Stomach (tissue), 9 donors: ENCODE measurements around the gene PRELID3B. TPM values are rescaled to one million over a fixed set of nuclear protein-coding genes. Genes with fewer than 3 reads are reported as not detected.
A peak's percentile ranks its signal among the peaks of the same experiment; 100 is the strongest.

Source experiments
- DNase-seq, 2 donors: peaks; one replicate each; pipeline versions ENCODE4 v3.0.0 to v3.0.0-alpha.2; 2013 to 2019
- H3K27ac ChIP-seq, 5 donors: fragments of 200-600 bp in 4 of 5; sonication (generic) in 4 of 5; one replicate each; pipeline ENCODE4 v1.5.1; 2013 to 2019; ENCODE audit warnings: mild to moderate bottlenecking in 1 of 5, moderate library complexity in 1 of 5
- H3K27me3 ChIP-seq, 3 donors: fragments of 200-600 bp; sonication (generic); one replicate each; pipeline ENCODE4 v1.5.1; 2017 to 2019; ENCODE audit warnings: mixed run types in 1 of 3
- H3K36me3 ChIP-seq, 4 donors: fragments of 200-600 bp; sonication (generic); 1 replicate in 3 of 4; 2 replicates in 1 of 4; pipeline ENCODE4 v1.5.1; 2016 to 2019
- H3K4me1 ChIP-seq, 4 donors: fragments of 200-600 bp; sonication (generic); one replicate each; pipeline ENCODE4 v1.5.1; 2016 to 2019
- H3K4me3 ChIP-seq, 4 donors: fragments of 200-600 bp; sonication (generic) in 3 of 4; one replicate each; pipeline ENCODE4 v1.5.1; 2016 to 2019; ENCODE audit warnings: mild to moderate bottlenecking in 1 of 4
- H3K9me3 ChIP-seq, 4 donors: fragments of 200-600 bp; sonication (generic); one replicate each; pipeline ENCODE4 v1.5.1; 2016 to 2019
- CTCF ChIP-seq, 7 experiments: fragments of 450-650 bp in 4 of 7; fragments of 200-600 bp in 3 of 7; sonication (generic) in 3 of 7; IDR thresholded peaks; one replicate each; pipeline ENCODE4 v1.5.1; 2016 to 2019; ENCODE audit warnings: antibody characterized with exemption in 7 of 7, control low read depth in 2 of 7, mild to moderate bottlenecking in 1 of 7
- EP300 ChIP-seq: sonication (generic); formaldehyde crosslinking; IDR thresholded peaks from one replicate; pipeline ENCODE4 v1.6.1; 2017; ENCODE audit warnings: antibody characterized with exemption
- POLR2A ChIP-seq, 4 donors: fragments of 450-650 bp; IDR thresholded peaks; one replicate each; pipeline ENCODE4 v1.6.1; 2016; ENCODE audit warnings: antibody characterized with exemption in 4 of 4, control low read depth in 2 of 4, mild to moderate bottlenecking in 1 of 4, moderate library complexity in 1 of 4
- POLR2AphosphoS5 ChIP-seq, 3 donors: sonication (generic); formaldehyde crosslinking; IDR thresholded peaks; one replicate each; pipeline ENCODE4 v1.6.1; 2016; ENCODE audit warnings: antibody characterized with exemption in 3 of 3
- WGBS, 5 donors: extraction: QIAGEN DNeasy Blood & Tissue Kit in 3 of 5; methylation state at CpG; one replicate each; pipeline versions ENCODE4 v1.1.5 to v1.1.7; 2013 to 2018; 5-methylcytosine and 5-hydroxymethylcytosine counted together
- intact Hi-C: fragments of 100-400 bp; cut with DNase I; formaldehyde crosslinking; loops from one replicate; pipeline ENCODE4 v1.15.1; 2023; ENCODE audit warnings: low total_unique reads
- polyA plus RNA-seq, 3 donors: library from polyadenylated mRNA; stranded (reverse); fragments of 200-250 nt; gene quantifications; one replicate each; pipeline ENCODE4 v1.2.3, GENCODE V29; 2013
- total RNA-seq, 5 donors: library from RNA; depleted of rRNA; stranded (reverse); fragments of >200 nt; gene quantifications; one replicate each; pipeline versions ENCODE4 v1.1.0 to v1.2.3, GENCODE V29; 2014 to 2016
- donor health status: healthy with polysubstance abuse.
- donor health status: Bipolar disorder and iron deficiency.
- donor health status: healthy.

PRELID3B gene
- total and polyA plus RNA-seq, 8 donors: 20.0 to 322 (median 56.1) TPM

- Histone ChIP-seq H3K27ac (peak overlapping the region in 1 of 5 donors; percentile 48), H3K4me3 (no peak overlapping the region), H3K27me3 (peaks cover 0 to 8% (median 0%) of the 10 kb centered on the region in 3 donors), H3K36me3 (no peaks in the 10 kb centered on the region), H3K4me1 (peaks cover 0 to 14% (median 5%) of the 10 kb centered on the region in 4 donors), H3K9me3 (no peaks in the 10 kb centered on the region)
- WGBS, 5 donors: 30 to 42% (median 37%) methylated on average over 4 of the region's 4 CpGs
- no peak for TF ChIP-seq CTCF (IDR thresholded peaks at IDR 0.05)
- no peak for TF ChIP-seq POLR2AphosphoS5 (IDR thresholded peaks at IDR 0.05)
- no peak for TF ChIP-seq EP300
- no peak for TF ChIP-seq POLR2A (IDR thresholded peaks at IDR 0.05)
- no peak for DNase-seq
- intact Hi-C loops: no loop called here
These were observed 21.7 kb upstream of the PRELID3B start for GRCh38 chr20:59064214-59064722.

- peak overlapping the region in 1 of 5 donors; percentile 48 for H3K27ac ChIP-seq
- WGBS, 5 donors: 30 to 50% (median 37%) methylated on average over 22 of the region's 22 CpGs
- no peak overlapping the region for H3K4me3 ChIP-seq
- no peaks in the 10 kb centered on the region for H3K9me3 ChIP-seq
- intact Hi-C loops: no loop called here
- DNase-seq: peak in 1 of 2 donors; percentile 68
- peaks cover 0 to 14% (median 5%) of the 10 kb centered on the region in 4 donors for H3K4me1 ChIP-seq
- no peaks in the 10 kb centered on the region for H3K36me3 ChIP-seq
- peaks cover 0 to 8% (median 0%) of the 10 kb centered on the region in 3 donors for H3K27me3 ChIP-seq
- TF ChIP-seq POLR2A (IDR thresholded peaks at IDR 0.05) (no peak), POLR2AphosphoS5 (IDR thresholded peaks at IDR 0.05) (peak in 1 of 3 donors; percentile 53), CTCF (IDR thresholded peaks at IDR 0.05) (no peak), EP300 (no peak)
These were observed 21.0 kb upstream of the PRELID3B start for GRCh38 chr20:59063358-59064213.

- DNase-seq: no peak
- Histone ChIP-seq H3K27ac (no peak overlapping the region), H3K36me3 (no peaks in the 10 kb centered on the region), H3K27me3 (no peaks in the 10 kb centered on the region), H3K4me3 (no peak overlapping the region), H3K9me3 (no peaks in the 10 kb centered on the region), H3K4me1 (peaks cover 0 to 14% (median 5%) of the 10 kb centered on the region in 4 donors)
- TF ChIP-seq POLR2A (IDR thresholded peaks at IDR 0.05): no peak
- no peak for TF ChIP-seq CTCF (IDR thresholded peaks at IDR 0.05)
- no peak for TF ChIP-seq EP300
- no peak for TF ChIP-seq POLR2AphosphoS5 (IDR thresholded peaks at IDR 0.05)
- intact Hi-C loops: no loop called here
- WGBS, 5 donors: 63 to 78% (median 68%) methylated on average over 4 of the region's 4 CpGs
These were observed 19.5 kb upstream of the PRELID3B start for GRCh38 chr20:59062081-59062480.

GRCh38 chr20:59055302-59055701, 12.7 kb upstream of the PRELID3B start:
- intact Hi-C loops: no loop called here
- no peaks in the 10 kb centered on the region for H3K36me3 ChIP-seq

More at GRCh38 chr20:59055302-59055701, 12.7 kb upstream of the PRELID3B start:
- no peaks in the 10 kb centered on the region for H3K9me3 ChIP-seq
- peaks cover 0 to 19% (median 0%) of the 10 kb centered on the region in 3 donors for H3K27me3 ChIP-seq
- no peak for TF ChIP-seq POLR2A (IDR thresholded peaks at IDR 0.05)
- TF ChIP-seq CTCF (IDR thresholded peaks at IDR 0.05): peak in 3 of 7 experiments; percentile 10 to 13 (median 13)
- DNase-seq: peak in 1 of 2 donors; percentile 35
- H3K4me3 ChIP-seq: no peak overlapping the region
- no peak overlapping the region for H3K27ac ChIP-seq
- H3K4me1 ChIP-seq: no peaks in the 10 kb centered on the region
- WGBS, 5 donors: 53 to 70% (median 62%) methylated on average over 7 of the region's 7 CpGs
